HepG2 (cell line): ENCODE measurements around the gene ZNF341. TPM values are rescaled to one million over a fixed set of nuclear protein-coding genes. Genes with fewer than 3 reads are reported as not detected.
A peak's percentile ranks its signal among the peaks of the same experiment; 100 is the strongest.

Experiments
- ARNTL ChIP-seq: sonication (generic); formaldehyde crosslinking; IDR thresholded peaks from 2 replicates; pipeline ENCODE4 v1.4.0; 2020; ENCODE audit warnings: mild to moderate bottlenecking, missing genetic modification reagents
- CREB1 ChIP-seq, 2 experiments: fragments of 450-650 bp in 1 of 2; IDR thresholded peaks; 2 replicates each; pipeline ENCODE4 v1.6.1; 2016 to 2017; ENCODE audit warnings: control low read depth in 1 of 2, mild to moderate bottlenecking in 1 of 2, missing compliant biosample characterization in 1 of 2, missing genetic modification characterization in 1 of 2
- DDIT3 ChIP-seq: sonication (generic); formaldehyde crosslinking; IDR thresholded peaks from 2 replicates; pipeline ENCODE4 v1.4.0; 2020; ENCODE audit warnings: mild to moderate bottlenecking, missing genetic modification reagents
- DR1 ChIP-seq: sonication (generic); formaldehyde crosslinking; IDR thresholded peaks from 2 replicates; pipeline ENCODE4 v1.8.0; 2021; ENCODE audit warnings: mild to moderate bottlenecking, missing genetic modification reagents, inconsistent platforms
- FOXO1 ChIP-seq: sonication (generic); formaldehyde crosslinking; IDR thresholded peaks from 2 replicates; pipeline ENCODE4 v1.4.0; 2020; ENCODE audit warnings: missing genetic modification reagents
- MLX ChIP-seq: IDR thresholded peaks from 2 replicates; pipeline ENCODE4 v1.6.1; 2016
- NFATC3 ChIP-seq: sonication (generic); formaldehyde crosslinking; IDR thresholded peaks from 2 replicates; pipeline ENCODE4 v1.5.1; 2020; ENCODE audit warnings: mild to moderate bottlenecking, missing genetic modification reagents
- PHF21A ChIP-seq: sonication (generic); formaldehyde crosslinking; IDR thresholded peaks from 2 replicates; pipeline ENCODE4 v1.5.0; 2020; ENCODE audit warnings: mild to moderate bottlenecking, missing genetic modification reagents
- PRPF4 ChIP-seq: fragments of 200-400 bp; formaldehyde crosslinking; IDR thresholded peaks from 2 replicates; pipeline ENCODE4 v1.6.1; 2016; ENCODE audit warnings: low read length, low read depth; ENCODE audit not compliant: poor library complexity, severe bottlenecking
- RARA ChIP-seq: IDR thresholded peaks from 2 replicates; pipeline ENCODE4 v1.6.1; 2016; ENCODE audit warnings: missing genetic modification reagents, missing compliant biosample characterization
- RERE ChIP-seq: IDR thresholded peaks from 2 replicates; pipeline ENCODE4 v1.6.1; 2016; ENCODE audit warnings: low read depth, missing genetic modification reagents, missing compliant biosample characterization
- REST ChIP-seq, 2 experiments: IDR thresholded peaks; 2 replicates each; pipeline ENCODE4 v1.6.1; 2011 to 2012; ENCODE audit warnings: low read length in 2 of 2, borderline replicate concordance in 1 of 2, low read depth in 1 of 2, mild to moderate bottlenecking in 1 of 2, moderate library complexity in 1 of 2
- SATB2 ChIP-seq: sonication (generic); formaldehyde crosslinking; IDR thresholded peaks from 2 replicates; pipeline ENCODE4 v1.5.0; 2020; ENCODE audit warnings: missing genetic modification reagents
- SMC3 ChIP-seq: IDR thresholded peaks from 2 replicates; pipeline ENCODE4 v1.6.1; 2011; ENCODE audit warnings: low read length, improper control_type of control experiment
- SRSF4 ChIP-seq: fragments of 200-400 bp; formaldehyde crosslinking; IDR thresholded peaks from one replicate; pipeline ENCODE4 v1.6.1; 2018; ENCODE audit warnings: mild to moderate bottlenecking, low read depth, low read length, moderate library complexity; ENCODE audit not compliant: poor library complexity, severe bottlenecking
- ZNF432 ChIP-seq: sonication (generic); formaldehyde crosslinking; IDR thresholded peaks from 2 replicates; pipeline ENCODE4 v1.5.0; 2020; ENCODE audit warnings: missing genetic modification reagents, mild to moderate bottlenecking, borderline replicate concordance
- ZNF513 ChIP-seq: sonication (generic); formaldehyde crosslinking; conservative IDR thresholded peaks from 2 replicates; pipeline ENCODE4 v1.5.0; 2020; ENCODE audit warnings: missing genetic modification reagents
- ZNF577 ChIP-seq: sonication (generic); formaldehyde crosslinking; IDR thresholded peaks from 2 replicates; pipeline ENCODE4 v1.4.0; 2020; ENCODE audit warnings: mild to moderate bottlenecking, low read depth, missing genetic modification reagents, borderline replicate concordance
- polyA plus RNA-seq, 8 experiments: library from polyadenylated mRNA; depleted of rRNA in 3 of 8; stranded (reverse) in 7 of 8; unstranded in 1 of 8; fragments of >200 nt; fragmentation: Illumina TruSeq in 4 of 8; extraction: Trizol in 4 of 8; gene quantifications; 2 replicates each; pipeline versions ENCODE4 v1.2.1 to v1.2.3, GENCODE V29; 2011 to 2016; ENCODE audit warnings: low read depth in 4 of 8, missing spikeins in 1 of 8, mixed read lengths in 1 of 8; ENCODE audit not compliant: insufficient read depth in 1 of 8
- total RNA-seq, 5 experiments: library from RNA; depleted of rRNA; stranded (reverse); fragments of >200 nt; fragmentation: Illumina TruSeq; extraction: Trizol; gene quantifications; 2 replicates each; pipeline ENCODE4 v1.2.3, GENCODE V29; 2016; ENCODE audit warnings: low read depth in 1 of 5

Gene ZNF341
- total and polyA plus RNA-seq, 2 of the 13 experiments (the other 11 are each of a cell fraction or from before 2014, with no cell fraction given), result 1.1 to 2.2 TPM

- no peak for TF ChIP-seq REST (IDR thresholded peaks at IDR 0.05; ENCODE audit: borderline replicate concordance in 1 of 2, low read depth in 1 of 2, low read length in 2 of 2)
- TF ChIP-seq FOXO1 (CRISPR knock-in tag), result no peak
- TF ChIP-seq CREB1 (IDR thresholded peaks at IDR 0.05), result no peak
- TF ChIP-seq CREB1 (CRISPR knock-in tag; IDR thresholded peaks at IDR 0.05), result 0 out of 2 replicates have a peak, but pooled peaks have one; percentile 39
- TF ChIP-seq ZNF577 (CRISPR knock-in tag), result no peak
- TF ChIP-seq RARA, result peak; percentile 75
- no peak for TF ChIP-seq PRPF4
- no peak for TF ChIP-seq DR1 (CRISPR knock-in tag)
- TF ChIP-seq SATB2, result peak; percentile 99
- TF ChIP-seq PHF21A (CRISPR knock-in tag), result peak; percentile 73; the same call in 1 of the 2 replicates
- TF ChIP-seq NFATC3, result no peak
- TF ChIP-seq RERE, result no peak
- no peak for TF ChIP-seq SMC3
- TF ChIP-seq ZNF432 (CRISPR knock-in tag), result no peak
- TF ChIP-seq DDIT3 (CRISPR knock-in tag), result no peak
- no peak for TF ChIP-seq ZNF513 (CRISPR knock-in tag)
- no peak for TF ChIP-seq SRSF4
- 0 out of 2 replicates have a peak, but pooled peaks have one; percentile 33 for TF ChIP-seq MLX
- TF ChIP-seq ARNTL (CRISPR knock-in tag), result no peak
Observed at GRCh38 chr20:33724439-33725094, 7.2 kb upstream of the ZNF341 start (continued).
